Type B pancreatic cell (in vitro differentiated cells): Measurements from ENCODE around the gene PDLIM4. TPM values are rescaled to one million over a fixed set of nuclear protein-coding genes. Genes with fewer than 3 reads are reported as not detected.

Experiments
- DNase-seq: peaks from one replicate; pipeline ENCODE4 v3.0.0; 2021; ENCODE audit warnings: mixed read lengths; ENCODE audit not compliant: unreplicated experiment; ENCODE audit errors: extremely low spot score
- H3K27ac Mint-ChIP-seq: 2 replicates; pipeline ENCODE4 v1.8.0; 2021; ENCODE audit warnings: mild to moderate bottlenecking, mixed read lengths
- H3K27me3 Mint-ChIP-seq: 2 replicates; pipeline ENCODE4 v1.8.0; 2021; ENCODE audit warnings: mixed read lengths
- H3K36me3 Mint-ChIP-seq: 2 replicates; pipeline ENCODE4 v1.8.0; 2021; ENCODE audit warnings: mixed read lengths
- H3K4me1 Mint-ChIP-seq: one replicate; pipeline ENCODE4 v1.8.0; 2021; ENCODE audit warnings: mixed read lengths; ENCODE audit not compliant: unreplicated experiment
- H3K4me3 Mint-ChIP-seq: 2 replicates; pipeline ENCODE4 v1.8.0; 2021; ENCODE audit warnings: mild to moderate bottlenecking, mixed read lengths
- H3K9me3 Mint-ChIP-seq: 2 replicates; pipeline ENCODE4 v1.8.0; 2021; ENCODE audit warnings: mixed read lengths
- long read RNA-seq: library from polyadenylated mRNA; unstranded; transcript quantifications from one replicate; pipeline ENCODE4 v2.0.0, GENCODE V29; 2020
- total RNA-seq: library from RNA; stranded (reverse); gene quantifications from 2 replicates; pipeline ENCODE4 v1.2.1, GENCODE V29; 2021; ENCODE audit warnings: low replicate concordance
- TF ChIP-seq, protein P1 (sequence below): fragments of 200-600 bp; sonication (generic); conservative IDR thresholded peaks from 2 replicates; pipeline ENCODE4 v1.5.0; 2021; ENCODE audit warnings: antibody characterized with exemption, mild to moderate bottlenecking

Gene PDLIM4, protein sequence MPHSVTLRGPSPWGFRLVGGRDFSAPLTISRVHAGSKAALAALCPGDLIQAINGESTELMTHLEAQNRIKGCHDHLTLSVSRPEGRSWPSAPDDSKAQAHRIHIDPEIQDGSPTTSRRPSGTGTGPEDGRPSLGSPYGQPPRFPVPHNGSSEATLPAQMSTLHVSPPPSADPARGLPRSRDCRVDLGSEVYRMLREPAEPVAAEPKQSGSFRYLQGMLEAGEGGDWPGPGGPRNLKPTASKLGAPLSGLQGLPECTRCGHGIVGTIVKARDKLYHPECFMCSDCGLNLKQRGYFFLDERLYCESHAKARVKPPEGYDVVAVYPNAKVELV
- total RNA-seq = 40.0 and 43.8 TPM in 2 replicates
- long read RNA-seq, transcript PDLIM4-201 (7 exons, 2,282 nt) = major isoform, 7 of 7 reads
- long read RNA-seq, partial matches to known transcripts = 0 of 7 reads
- long read RNA-seq, other reads (novel, unspliced or antisense) = 0 of 7 reads

DNA sequence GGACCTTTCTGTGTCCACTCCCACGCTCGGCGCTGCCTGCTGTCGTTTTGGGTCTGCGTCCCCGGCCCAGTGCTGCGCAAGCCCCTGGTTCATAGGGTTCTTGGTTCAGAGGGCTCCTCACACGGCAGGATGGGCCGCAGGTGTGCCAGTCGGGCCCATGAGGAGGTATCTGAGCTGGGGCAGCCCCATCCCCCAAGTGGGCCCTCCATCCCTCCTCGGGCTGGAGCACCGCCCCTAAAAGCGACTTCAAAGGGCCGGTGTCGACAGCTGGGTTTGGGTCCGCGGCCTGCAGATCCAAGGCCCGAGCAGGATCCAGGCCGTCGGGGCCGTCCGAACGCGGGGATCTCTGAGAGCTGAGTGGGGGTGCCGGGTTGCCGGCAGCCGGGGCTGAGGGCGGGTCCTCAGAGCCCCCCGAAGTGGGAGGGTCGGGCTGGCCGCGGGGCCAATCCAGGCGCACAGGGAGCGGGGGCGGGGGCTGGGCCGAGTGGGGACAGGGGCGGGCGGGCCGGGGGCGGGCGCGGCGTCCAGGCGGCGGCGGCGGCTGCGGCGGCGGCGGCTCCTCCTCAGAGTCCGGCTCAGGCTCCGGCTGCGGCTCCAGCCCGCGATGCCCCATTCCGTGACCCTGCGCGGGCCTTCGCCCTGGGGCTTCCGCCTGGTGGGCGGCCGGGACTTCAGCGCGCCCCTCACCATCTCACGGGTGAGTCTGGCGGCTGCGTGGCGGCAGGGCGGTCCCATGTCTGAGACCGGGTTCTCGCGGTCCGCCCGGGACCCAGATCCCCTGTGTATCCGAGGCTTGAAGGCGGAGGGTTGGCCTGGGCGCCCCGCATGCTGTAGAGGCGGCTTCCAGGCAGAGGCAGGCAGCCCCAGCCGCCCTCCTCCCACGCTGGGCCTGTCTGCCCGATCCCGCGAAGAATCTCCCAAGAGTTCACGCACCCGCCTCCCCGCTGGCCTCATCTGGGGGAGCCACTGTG lies at the start of gene PDLIM4:
Gene PDLIM4 (plus strand): TSS at position 566 of the 971 bp plus-strand sequence. CDS start 39 bp downstream, at position 605.
- Mint-ChIP-seq H3K9me3 (no peaks in the 10 kb centered on the region), H3K27me3 (no peaks in the 10 kb centered on the region), H3K36me3 (peaks cover 11% of the 10 kb centered on the region), H3K27ac (peak within 1 kb of the TSS; percentile 69), H3K4me3 (peak within 1 kb of the TSS; percentile 87), H3K4me1 (peaks cover 28% of the 10 kb centered on the region)
- TF ChIP-seq, protein P1, sequence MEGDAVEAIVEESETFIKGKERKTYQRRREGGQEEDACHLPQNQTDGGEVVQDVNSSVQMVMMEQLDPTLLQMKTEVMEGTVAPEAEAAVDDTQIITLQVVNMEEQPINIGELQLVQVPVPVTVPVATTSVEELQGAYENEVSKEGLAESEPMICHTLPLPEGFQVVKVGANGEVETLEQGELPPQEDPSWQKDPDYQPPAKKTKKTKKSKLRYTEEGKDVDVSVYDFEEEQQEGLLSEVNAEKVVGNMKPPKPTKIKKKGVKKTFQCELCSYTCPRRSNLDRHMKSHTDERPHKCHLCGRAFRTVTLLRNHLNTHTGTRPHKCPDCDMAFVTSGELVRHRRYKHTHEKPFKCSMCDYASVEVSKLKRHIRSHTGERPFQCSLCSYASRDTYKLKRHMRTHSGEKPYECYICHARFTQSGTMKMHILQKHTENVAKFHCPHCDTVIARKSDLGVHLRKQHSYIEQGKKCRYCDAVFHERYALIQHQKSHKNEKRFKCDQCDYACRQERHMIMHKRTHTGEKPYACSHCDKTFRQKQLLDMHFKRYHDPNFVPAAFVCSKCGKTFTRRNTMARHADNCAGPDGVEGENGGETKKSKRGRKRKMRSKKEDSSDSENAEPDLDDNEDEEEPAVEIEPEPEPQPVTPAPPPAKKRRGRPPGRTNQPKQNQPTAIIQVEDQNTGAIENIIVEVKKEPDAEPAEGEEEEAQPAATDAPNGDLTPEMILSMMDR = no peak
- DNase-seq = peak; percentile 76

DNA sequence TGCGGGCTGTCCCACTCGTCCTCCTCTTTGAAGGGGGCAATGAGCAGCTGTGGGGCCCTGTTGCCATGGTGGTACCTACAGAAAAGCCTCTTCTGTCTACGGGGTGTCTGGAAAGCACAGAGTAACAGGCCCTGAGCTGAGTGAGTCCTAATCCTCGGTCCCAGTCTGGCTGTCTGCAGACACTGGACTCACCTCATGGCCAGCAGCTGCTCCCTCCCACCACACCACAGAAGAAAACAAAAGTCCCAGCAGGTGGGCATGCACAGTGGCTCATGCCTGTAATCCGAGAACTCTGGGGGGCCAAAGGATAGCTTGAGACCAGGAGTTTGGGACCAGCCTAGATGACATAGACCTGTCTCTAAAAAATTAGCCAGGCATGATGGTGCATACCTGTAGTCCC lies 49.7 kb upstream of the PDLIM4 start:
- no peak overlapping the region for H3K4me3 Mint-ChIP-seq
- peaks cover 7% of the 10 kb centered on the region for H3K4me1 Mint-ChIP-seq
- TF ChIP-seq, protein P1 = no peak
- peaks cover 45% of the 10 kb centered on the region for H3K36me3 Mint-ChIP-seq
- no peak for DNase-seq
- no peaks in the 10 kb centered on the region for H3K9me3 Mint-ChIP-seq
- H3K27ac Mint-ChIP-seq = no peak overlapping the region
- no peaks in the 10 kb centered on the region for H3K27me3 Mint-ChIP-seq

DNA sequence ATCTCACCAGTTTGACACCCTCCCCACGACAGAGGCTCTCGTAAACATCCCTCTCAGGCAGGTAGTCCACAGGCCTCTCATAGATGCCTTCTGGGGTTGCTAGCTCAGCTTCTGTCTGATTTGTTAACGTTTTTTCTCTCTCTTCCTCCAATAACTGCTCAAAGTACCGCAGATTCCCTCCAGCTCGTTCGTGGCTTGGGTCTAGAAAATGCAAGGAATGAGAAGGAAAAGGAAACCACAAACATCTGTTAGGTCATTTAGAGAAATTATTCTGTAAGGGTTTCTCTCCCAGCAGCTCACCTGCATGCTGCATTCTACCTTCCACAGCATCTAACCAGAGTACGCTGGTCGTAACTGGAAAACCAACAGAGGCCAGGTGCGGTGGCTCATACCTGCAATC lies 48.4 kb upstream of the PDLIM4 start:
- Mint-ChIP-seq H3K4me3 (no peak overlapping the region), H3K27ac (no peak overlapping the region), H3K36me3 (peaks cover 35% of the 10 kb centered on the region), H3K4me1 (peaks cover 7% of the 10 kb centered on the region), H3K27me3 (no peaks in the 10 kb centered on the region), H3K9me3 (no peaks in the 10 kb centered on the region)
- TF ChIP-seq, protein P1 = no peak
- no peak for DNase-seq

DNA sequence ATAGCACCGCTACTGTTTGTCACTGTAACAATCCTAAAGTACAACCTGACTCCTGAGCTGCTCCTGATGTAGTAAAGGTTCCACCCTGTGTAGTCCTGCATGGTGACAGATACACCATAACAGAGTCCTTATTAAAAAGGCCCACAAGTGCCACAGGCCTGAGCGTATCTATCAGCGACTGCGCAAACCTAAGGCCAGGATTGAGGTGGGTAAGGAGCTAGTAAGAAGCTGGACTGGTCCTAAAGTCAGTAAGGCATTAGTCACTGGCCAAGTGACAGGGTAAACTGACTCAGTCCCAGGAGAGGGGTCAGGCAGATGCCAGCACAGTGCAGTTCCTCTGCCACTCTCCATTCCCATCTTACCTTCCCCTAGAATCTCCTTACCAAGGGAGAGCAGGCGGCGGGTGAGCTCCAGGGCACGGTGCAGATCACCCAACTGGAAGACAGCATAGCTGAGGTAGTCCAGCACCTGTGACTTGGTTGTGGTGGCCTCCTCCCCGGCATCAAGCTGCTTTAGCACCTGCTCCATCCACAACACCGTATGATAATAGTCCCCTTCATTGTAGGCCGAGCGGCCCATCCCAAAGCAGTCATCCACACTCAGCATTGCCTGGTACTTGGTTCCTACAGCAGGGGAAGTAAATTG lies 47.5 kb upstream of the PDLIM4 start:
- peaks cover 26% of the 10 kb centered on the region for H3K36me3 Mint-ChIP-seq
- H3K9me3 Mint-ChIP-seq = no peaks in the 10 kb centered on the region
- no peak for DNase-seq
- peaks cover 7% of the 10 kb centered on the region for H3K4me1 Mint-ChIP-seq
- H3K27me3 Mint-ChIP-seq = no peaks in the 10 kb centered on the region
- TF ChIP-seq, protein P1 = no peak
- no peak overlapping the region for H3K4me3 Mint-ChIP-seq
- H3K27ac Mint-ChIP-seq = no peak overlapping the region

DNA sequence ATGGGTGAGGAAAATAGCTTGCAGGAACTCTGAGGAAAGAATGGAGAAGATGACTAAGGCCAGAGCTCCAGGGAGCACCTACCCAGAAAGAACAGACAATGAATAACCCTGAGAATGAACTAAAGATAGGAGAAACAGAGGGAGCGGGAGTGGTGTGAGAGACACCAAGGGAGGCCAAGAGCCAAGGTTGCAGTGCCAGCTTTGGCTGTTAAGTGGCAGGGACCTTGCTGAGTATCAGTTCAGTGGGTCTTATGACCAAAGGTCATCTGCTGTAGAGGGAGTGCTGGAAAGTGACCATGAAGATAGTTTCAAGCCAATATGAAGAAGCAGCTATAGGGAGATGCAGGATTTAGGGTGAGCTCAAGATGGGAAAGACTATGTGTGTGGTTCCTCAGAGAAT lies 46.6 kb upstream of the PDLIM4 start:
- TF ChIP-seq, protein P1 = no peak
- Mint-ChIP-seq H3K27ac (no peak overlapping the region), H3K36me3 (peaks cover 22% of the 10 kb centered on the region), H3K4me3 (no peak overlapping the region), H3K27me3 (no peaks in the 10 kb centered on the region), H3K4me1 (peaks cover 7% of the 10 kb centered on the region), H3K9me3 (no peaks in the 10 kb centered on the region)
- DNase-seq = no peak
